Measurements from ENCODE around the gene SSBP3.

The SSBP3 gene

DNA sequence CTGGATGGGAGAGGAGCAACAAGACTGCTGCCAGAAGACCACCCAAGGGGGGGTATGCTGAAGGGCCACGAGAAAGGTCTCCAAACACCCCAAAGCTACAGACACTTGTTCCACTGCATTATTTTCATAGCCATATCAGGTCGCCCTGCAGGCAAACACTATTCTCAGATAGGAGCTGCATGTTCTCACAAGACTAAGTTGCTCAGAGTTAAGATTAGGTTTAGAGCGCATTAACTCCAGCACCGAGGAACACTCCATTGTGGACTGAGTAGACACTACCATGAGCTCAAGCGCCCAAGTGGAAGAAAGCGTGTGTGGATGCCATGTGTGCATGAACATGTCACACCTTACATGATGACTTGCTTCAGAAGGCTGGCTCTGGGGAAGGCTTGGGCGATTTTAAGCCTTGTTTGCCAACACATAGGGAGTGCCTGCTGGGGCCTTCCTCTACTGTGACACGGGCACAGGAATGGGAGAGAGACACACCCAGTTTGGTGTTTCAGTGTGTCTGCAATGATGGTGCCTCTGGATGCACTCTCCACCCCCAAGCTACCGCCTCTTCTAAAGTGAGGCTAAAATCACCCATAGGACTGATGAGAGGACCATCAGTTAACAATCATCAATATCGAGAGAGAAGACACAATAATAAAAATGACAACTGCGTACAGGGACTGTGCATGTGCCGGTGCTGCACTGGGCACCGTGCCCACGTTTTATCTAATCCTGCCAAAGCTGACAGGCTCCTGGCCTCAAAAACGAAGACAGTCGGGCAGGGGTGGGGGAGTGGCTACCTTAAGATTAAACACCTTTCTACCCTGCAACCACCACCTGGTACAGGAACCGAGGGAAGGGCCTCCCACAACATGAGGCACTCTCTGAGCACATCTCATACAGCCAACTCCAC is 34.9 kb downstream of the SSBP3 start:
- DNase-seq (ENCODE audit: low read depth in 2 of 2), result no peak

DNA sequence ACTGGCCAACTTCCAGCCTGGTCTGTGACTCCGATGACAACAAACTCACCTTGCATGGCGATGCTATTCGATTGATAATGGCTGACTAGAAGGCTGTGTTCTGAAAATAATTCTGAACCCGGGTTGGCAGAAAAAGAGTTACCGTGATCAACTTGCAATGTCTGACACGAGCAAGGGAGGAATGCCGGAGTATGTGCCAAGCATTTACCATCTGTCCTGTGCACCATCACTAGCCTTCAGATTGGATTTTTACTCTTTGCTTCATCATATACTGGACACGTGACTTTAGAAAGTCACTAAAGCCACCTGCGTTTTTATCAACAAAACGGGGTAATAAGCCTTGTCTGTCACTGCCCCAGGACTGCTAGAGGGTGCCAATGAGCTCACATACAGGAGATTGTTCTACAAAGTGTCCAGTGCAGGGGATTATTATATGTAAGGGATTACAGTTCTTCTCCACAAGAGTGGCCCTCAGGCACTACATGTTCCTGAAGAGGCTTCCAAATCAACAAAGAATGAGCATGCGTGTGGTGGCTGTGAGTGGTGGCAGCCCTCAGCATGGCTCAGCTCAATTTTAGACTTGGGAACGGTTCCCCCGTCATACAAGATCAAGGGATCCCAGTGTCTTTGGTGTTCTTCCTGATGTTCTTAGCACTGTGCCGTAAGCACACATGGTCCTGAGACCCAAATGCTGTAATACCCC is 35.8 kb downstream of the SSBP3 start:
- no peak for DNase-seq (ENCODE audit: low read depth in 2 of 2)

DNA sequence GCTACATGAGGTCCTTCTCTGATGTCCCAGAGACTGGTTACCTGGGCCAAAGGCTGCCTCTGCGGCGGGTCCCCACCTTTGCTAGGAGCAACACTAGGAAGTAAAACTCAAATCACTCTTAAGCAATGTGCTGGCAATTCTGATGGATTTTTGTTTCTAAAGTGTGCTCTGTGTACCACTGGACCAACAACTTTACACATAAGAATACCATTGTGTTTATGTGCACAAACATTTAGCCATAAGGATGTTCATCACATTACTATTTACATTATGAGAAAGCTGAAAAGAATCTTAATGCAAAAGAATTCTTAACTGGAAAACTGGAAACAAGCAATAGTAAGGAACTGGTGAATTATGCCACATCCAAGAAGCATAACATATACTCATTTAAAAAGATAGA is 38.6 kb downstream of the SSBP3 start:
- no peak for DNase-seq (ENCODE audit: low read depth in 2 of 2)

DNA sequence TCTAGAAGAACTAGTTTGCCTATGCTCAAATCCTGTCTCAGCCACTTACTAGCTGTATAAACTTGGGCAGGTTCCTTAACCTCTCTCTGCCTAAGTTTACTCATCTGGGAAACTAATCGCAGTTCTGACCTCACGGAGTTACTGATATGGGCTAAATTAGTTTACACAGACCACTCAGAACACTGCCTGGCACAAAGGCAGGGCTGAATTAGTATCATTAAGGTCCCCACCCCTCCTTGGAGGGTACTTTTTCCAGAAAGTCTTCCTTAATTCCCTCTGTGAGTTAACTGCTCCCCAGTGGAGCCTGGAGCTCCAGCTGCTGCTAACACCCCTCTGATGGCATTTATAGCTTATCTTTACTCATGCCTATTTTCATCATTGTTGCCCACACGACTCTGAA is 40.3 kb downstream of the SSBP3 start:
- DNase-seq (ENCODE audit: low read depth in 2 of 2), result no peak

DNA sequence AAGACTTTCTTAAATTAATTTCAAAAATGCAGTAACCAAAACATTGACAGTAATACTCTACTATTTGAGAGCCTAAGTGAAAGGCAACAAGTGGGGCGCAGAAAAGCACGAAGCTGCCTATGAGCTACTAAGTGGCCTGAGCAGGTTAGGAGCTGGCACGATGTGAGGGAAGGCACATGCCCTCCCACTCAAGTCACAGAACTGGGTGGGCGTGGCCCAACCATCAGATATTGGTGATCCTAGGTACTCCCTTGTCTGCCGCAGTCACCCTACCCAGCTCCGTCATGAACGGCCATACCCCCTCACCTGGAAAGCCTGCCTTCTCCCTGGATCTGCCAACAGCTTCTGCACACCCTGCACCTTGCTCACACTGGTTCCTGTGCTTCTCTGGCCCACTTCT is 40.8 kb downstream of the SSBP3 start:
- DNase-seq (ENCODE audit: low read depth in 2 of 2), result no peak

DNA sequence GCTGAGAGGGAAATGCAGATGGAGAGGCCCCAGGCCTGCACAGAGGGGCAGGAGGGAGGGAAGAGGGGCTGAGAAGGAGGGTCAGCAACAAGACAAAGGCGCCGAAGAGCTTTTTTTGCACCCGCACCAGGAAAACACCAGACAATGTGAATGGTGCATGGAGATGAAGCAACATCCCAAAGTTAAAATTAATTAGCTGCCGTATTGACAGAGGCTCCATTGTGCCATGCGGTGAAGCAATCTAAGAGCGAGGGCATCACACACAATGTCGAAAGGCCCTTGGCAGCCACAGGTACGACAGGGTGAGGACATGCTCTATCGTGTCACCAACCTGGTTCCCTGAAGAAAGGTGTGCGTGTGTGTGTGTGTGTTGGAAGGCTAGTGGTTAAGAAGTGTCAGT is 41.2 kb downstream of the SSBP3 start:
- DNase-seq (ENCODE audit: low read depth in 2 of 2), result no peak

DNA sequence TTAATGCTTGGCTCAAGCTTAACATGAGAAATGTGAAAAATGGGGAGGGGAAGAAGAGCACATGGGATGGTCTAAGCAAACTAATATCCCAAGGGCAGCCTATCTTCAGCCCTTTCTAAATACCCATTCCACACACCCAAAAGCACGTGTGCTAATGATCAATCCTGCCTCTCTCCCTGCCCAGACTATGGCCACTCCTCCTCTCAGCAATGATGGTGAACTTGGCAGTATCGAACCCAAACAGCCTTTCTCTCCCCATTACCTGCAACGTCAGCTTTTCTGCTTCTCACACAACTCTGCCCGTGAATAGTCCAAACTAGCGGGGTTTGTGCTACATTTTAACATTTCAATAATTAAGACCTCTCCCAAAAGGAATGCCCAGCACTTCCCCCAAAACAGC is 41.6 kb downstream of the SSBP3 start:
- DNase-seq (ENCODE audit: low read depth in 2 of 2), result no peak

DNA sequence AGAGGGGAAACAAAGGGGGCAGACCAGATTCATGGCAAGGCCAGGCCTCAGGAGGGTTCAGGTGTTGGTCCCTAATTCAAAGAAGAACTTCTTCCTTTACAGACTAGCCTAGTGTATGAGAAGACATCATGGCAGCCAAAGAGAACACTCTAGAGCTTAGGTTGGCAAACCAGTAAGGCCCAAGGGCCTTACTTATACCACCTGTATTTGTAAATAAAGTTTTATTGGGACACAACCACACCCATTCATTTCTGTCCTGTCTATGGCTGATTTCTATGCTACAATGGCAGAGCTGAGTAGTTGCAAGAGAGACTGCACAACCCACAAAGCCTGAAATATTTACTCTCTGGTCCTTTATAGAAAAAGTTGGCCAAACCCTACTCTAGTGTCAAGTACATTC is 42.3 kb downstream of the SSBP3 start:
- DNase-seq (ENCODE audit: low read depth in 2 of 2), result no peak

GRCh38 chr1:54362881-54363340 is 43.3 kb downstream of the SSBP3 start:
- no peak for DNase-seq (ENCODE audit: low read depth in 2 of 2)

GRCh38 chr1:54361342-54361741 is 44.9 kb downstream of the SSBP3 start:
- no peak for DNase-seq (ENCODE audit: low read depth in 2 of 2)

GRCh38 chr1:54360165-54361005 is 45.8 kb downstream of the SSBP3 start:
- DNase-seq (ENCODE audit: low read depth in 2 of 2), result no peak

DNA sequence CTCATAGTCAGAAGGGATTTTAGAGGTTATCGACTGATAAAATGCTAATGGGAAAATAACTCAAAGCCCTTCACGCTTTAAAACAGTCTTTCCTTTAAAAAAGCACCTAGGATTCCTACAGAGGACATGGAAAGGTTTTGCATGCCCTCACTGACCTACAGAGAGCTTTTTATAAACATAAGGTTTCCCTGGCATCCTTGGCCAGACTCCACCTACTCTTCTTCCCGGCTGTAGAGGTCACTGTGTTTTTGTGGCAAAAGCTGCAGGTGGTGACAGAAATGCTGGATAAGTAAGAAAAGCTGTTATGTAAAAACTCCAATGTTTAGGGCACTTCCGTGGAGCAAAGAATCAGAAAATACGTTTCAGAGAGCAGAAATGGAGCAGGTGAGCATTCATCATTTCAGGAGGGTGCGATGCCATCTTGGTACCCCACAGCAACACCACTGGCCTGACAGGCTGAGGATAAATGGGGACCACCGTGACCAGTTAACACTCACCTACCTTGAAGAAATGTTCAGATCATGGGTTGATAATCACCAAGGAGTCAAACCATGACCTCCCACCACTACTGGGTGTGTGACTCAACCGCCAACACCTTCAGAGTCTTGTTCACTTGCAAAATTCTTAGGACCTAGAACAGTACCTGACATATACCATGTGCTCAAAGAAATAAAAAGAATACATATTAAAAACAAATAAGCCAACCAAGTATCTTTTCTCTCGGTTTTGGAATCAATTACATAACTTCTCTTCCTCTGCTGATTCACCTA is 46.6 kb downstream of the SSBP3 start:
- DNase-seq (ENCODE audit: low read depth in 2 of 2), result peak in 1 of 2 donors; percentile 14

DNA sequence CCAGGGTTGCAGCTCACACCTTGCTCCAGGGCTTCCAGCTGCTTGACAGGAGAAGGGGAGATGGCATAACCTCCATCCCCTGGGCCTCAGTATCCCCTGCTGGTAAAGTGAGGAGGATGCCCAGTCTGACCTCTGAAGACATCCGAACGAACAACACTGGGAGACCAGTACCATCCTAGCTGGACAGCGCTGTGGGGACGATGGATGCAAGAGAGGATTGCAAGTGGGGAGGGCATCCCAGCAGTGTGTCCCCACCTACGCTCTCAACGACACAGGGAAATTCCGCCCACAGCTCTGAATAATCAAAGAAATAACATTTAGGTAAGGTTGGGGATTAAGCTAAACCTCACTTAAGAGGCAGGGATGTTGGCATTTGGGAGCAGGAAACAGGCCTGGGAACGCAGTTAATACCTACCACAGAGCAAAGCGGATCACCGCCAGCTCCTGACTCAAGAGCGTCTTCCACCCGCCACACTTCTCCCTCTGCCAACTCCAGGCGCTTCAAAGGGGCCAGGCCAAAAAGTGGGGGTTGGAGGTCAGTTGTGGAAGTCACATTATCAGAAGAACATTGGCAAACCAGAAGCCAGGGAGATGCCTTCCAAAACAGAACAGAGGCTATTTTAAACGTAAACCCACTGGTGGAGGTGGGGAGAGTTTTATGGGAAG is 47.6 kb downstream of the SSBP3 start:
- no peak for DNase-seq (ENCODE audit: low read depth in 2 of 2)

GRCh38 chr1:54357967-54358366 is 48.2 kb downstream of the SSBP3 start:
- no peak for DNase-seq (ENCODE audit: low read depth in 2 of 2)

GRCh38 chr1:54356680-54357147 is 49.5 kb downstream of the SSBP3 start:
- no peak for DNase-seq (ENCODE audit: low read depth in 2 of 2)

DNA sequence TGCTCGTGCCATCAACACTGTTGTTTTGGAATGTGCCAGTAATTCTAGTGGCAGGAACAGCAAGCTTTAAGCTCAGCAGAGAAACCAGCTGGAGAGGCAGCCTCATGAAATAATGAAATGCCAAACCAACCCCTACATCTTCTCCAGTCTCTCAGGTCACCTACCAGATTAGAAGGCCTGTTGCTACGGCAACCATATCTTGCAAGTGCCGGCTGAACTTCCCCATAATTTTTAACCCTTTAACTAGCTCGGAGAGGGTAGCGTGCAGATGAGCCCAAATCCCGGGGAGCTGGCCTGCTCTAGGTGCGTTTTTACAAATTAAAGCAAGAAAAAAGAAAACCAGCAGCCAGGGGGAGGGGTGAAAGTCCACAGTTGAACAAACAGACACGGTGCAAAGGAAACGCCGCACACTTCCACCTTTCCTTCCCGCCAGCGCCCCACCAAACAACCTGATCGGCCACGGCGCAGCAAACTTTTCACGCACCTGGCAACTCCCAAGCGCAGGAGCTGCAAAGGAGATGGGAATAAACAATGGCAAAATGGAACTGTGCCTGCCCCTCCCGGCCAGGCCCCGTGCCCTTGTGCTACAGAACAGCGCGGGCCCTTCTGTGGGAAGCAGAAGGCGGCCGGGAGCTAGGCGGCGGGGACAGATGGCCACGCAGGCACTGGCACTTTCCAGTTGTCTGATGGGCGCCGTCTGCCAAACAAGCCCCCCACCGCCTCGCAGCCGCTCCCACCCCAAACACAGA is 50.1 kb downstream of the SSBP3 start:
- DNase-seq (ENCODE audit: low read depth in 2 of 2), result no peak

- no peak for DNase-seq (ENCODE audit: low read depth in 2 of 2)
Measured at GRCh38 chr1:54354899-54355298, 51.3 kb downstream of the SSBP3 start.

GRCh38 chr1:54353959-54354358 is 52.2 kb downstream of the SSBP3 start:
- DNase-seq (ENCODE audit: low read depth in 2 of 2), result no peak

GRCh38 chr1:54352755-54353154 is 53.4 kb downstream of the SSBP3 start:
- DNase-seq (ENCODE audit: low read depth in 2 of 2), result no peak

DNA sequence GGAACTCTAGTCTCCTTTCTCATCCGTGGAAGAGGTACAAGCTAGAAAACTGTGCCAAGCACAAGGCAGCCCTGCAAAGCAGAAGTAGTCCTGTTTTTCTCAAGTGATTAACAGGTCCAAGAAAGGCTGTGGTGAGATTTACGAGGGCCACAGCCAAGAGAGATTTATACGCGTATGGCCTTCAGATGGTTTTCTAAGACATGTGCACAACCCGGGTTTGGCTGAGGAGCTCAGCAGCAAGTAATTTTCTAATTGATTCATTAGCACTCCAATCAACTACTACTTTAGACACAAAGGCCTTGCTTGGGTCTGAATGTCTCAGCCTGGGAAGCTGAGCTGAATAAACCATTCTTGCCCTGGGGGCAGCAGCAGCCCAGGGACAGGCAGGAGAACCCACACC is 55.8 kb downstream of the SSBP3 start:
- no peak for DNase-seq (ENCODE audit: low read depth in 2 of 2)
